Measurements from ENCODE around the gene RAB10. TPM values are rescaled to one million over a fixed set of nuclear protein-coding genes. Genes with fewer than 3 reads are reported as not detected.

The RAB10 gene
- total and polyA plus RNA-seq, 2 of the 13 experiments (the other 11 are each of a cell fraction or from before 2014, with no cell fraction given), result 48.2 to 120 TPM

- TF ChIP-seq E2F1 (CRISPR knock-in tag; IDR thresholded peaks at IDR 0.05), result no peak
- TF ChIP-seq ZFAT (CRISPR knock-in tag; conservative IDR thresholded peaks at IDR 0.05), result no peak
- no peak for TF ChIP-seq ZNF713 (CRISPR knock-in tag; IDR thresholded peaks at IDR 0.05)
- TF ChIP-seq AHDC1 (CRISPR knock-in tag; IDR thresholded peaks at IDR 0.05; ENCODE audit: borderline replicate concordance), result no peak; the same call in 1 of the 2 replicates
- no peak for TF ChIP-seq FOXJ3 (CRISPR knock-in tag; IDR thresholded peaks at IDR 0.05; ENCODE audit: borderline replicate concordance)
- no peak for TF ChIP-seq CHD2 (IDR thresholded peaks at IDR 0.05; ENCODE audit: low read depth, low read length)
- no peak for TF ChIP-seq HNF4G (IDR thresholded peaks at IDR 0.05; ENCODE audit: borderline replicate concordance, low read depth, low read length)
- no peak for TF ChIP-seq HNF4G (CRISPR knock-in tag; IDR thresholded peaks at IDR 0.05; ENCODE audit: borderline replicate concordance, low read depth)
- no peak for TF ChIP-seq PHF8 (CRISPR knock-in tag; IDR thresholded peaks at IDR 0.05)
- TF ChIP-seq RCOR2 (CRISPR knock-in tag; IDR thresholded peaks at IDR 0.05), result peak; percentile 74
- TF ChIP-seq STAT5B (CRISPR knock-in tag; IDR thresholded peaks at IDR 0.05), result no peak
- TF ChIP-seq TCF7L2 (IDR thresholded peaks at IDR 0.05; ENCODE audit: low read depth, low read length), result peak; percentile 31; the same call in 1 of the 2 replicates
- no peak for TF ChIP-seq RBM22 (optimal IDR thresholded peaks at IDR 0.05; ENCODE audit: low read length)
- TF ChIP-seq RNF2 (conservative IDR thresholded peaks at IDR 0.05; ENCODE audit: low read depth), result 0 out of 2 replicates have a peak, but pooled peaks have one; percentile 13
- no peak for TF ChIP-seq BRD4 (CRISPR knock-in tag; IDR thresholded peaks at IDR 0.05)
- TF ChIP-seq CREM (IDR thresholded peaks at IDR 0.05), result peak; percentile 84
- TF ChIP-seq CREM (CRISPR knock-in tag; IDR thresholded peaks at IDR 0.05), result no peak
- 0 out of 2 replicates have a peak, but pooled peaks have one; percentile 28 for TF ChIP-seq ZSCAN9 (CRISPR knock-in tag; IDR thresholded peaks at IDR 0.05; ENCODE audit: borderline replicate concordance)
- TF ChIP-seq ZNF282 (IDR thresholded peaks at IDR 0.05; ENCODE audit: partially characterized antibody), result no peak
- TF ChIP-seq CREBL2 (CRISPR knock-in tag; IDR thresholded peaks at IDR 0.05; ENCODE audit: borderline replicate concordance), result no peak
- TF ChIP-seq ZNF605 (CRISPR knock-in tag; IDR thresholded peaks at IDR 0.05), result no peak
- peak; percentile 77 for TF ChIP-seq HDAC2 (CRISPR knock-in tag; IDR thresholded peaks at IDR 0.05)
- TF ChIP-seq JDP2 (CRISPR knock-in tag; IDR thresholded peaks at IDR 0.05; ENCODE audit: borderline replicate concordance), result no peak
- no peak for TF ChIP-seq PRMT3 (CRISPR knock-in tag; IDR thresholded peaks at IDR 0.05; ENCODE audit: borderline replicate concordance, low read depth)
Observed at GRCh38 chr2:26011990-26012856, 21.7 kb upstream of the RAB10 start (continued).

Measured in HepG2 (cell line).